Hypothalamus (tissue), 51 donors: Measurements from ENCODE around the gene HNRNPUL1.

Experiments
- DNase-seq, 51 donors: peaks; one replicate each; lab custom pipeline; 2025; lab: John Stamatoyannopoulos, UW

Gene HNRNPUL1

GRCh38 chr19:41233748-41234240 lies 30.4 kb upstream of the HNRNPUL1 start:
- peak in 12 of 51 donors; percentile 5 to 24 (median 14) for DNase-seq

- no peak for DNase-seq
These were observed 29.5 kb upstream of the HNRNPUL1 start for GRCh38 chr19:41234512-41235168.

- DNase-seq, result no peak
These were observed 28.7 kb upstream of the HNRNPUL1 start for GRCh38 chr19:41235480-41235879.

- peak in 4 of 51 donors; percentile 1 to 11 (median 8) for DNase-seq
These were observed 25.9 kb upstream of the HNRNPUL1 start for GRCh38 chr19:41238244-41238643.

GRCh38 chr19:41239363-41239762 lies 24.8 kb upstream of the HNRNPUL1 start:
- DNase-seq, result no peak

GRCh38 chr19:41239961-41240574 lies 24.1 kb upstream of the HNRNPUL1 start:
- DNase-seq, result no peak

- DNase-seq, result no peak
These were observed 22.3 kb upstream of the HNRNPUL1 start for GRCh38 chr19:41241859-41242258.

- DNase-seq, result no peak
These were observed 20.1 kb upstream of the HNRNPUL1 start for GRCh38 chr19:41244117-41244516.

- no peak for DNase-seq
These were observed 18.3 kb upstream of the HNRNPUL1 start for GRCh38 chr19:41245843-41246242.

GRCh38 chr19:41248895-41249294 lies 15.3 kb upstream of the HNRNPUL1 start:
- no peak for DNase-seq

- DNase-seq, result no peak
These were observed 14.3 kb upstream of the HNRNPUL1 start for GRCh38 chr19:41249707-41250423.

GRCh38 chr19:41253660-41254059 lies 10.5 kb upstream of the HNRNPUL1 start:
- DNase-seq, result no peak

- DNase-seq, result no peak
These were observed 9.0 kb upstream of the HNRNPUL1 start for GRCh38 chr19:41255171-41255570.

- no peak for DNase-seq
These were observed 2.5 kb upstream of the HNRNPUL1 start for GRCh38 chr19:41261474-41262190.

GRCh38 chr19:41263042-41263849 lies 926 bp upstream of the HNRNPUL1 start:
- DNase-seq, result peak in 44 of 51 donors; percentile 19 to 87 (median 60)

GRCh38 chr19:41264581-41265394 lies 616 bp downstream of the HNRNPUL1 start:
- peak in 21 of 51 donors; percentile 8 to 64 (median 38) for DNase-seq

- DNase-seq, result peak in 5 of 51 donors; percentile 1 to 32 (median 5)
These were observed 1.4 kb downstream of the HNRNPUL1 start for GRCh38 chr19:41265395-41266153.

GRCh38 chr19:41269055-41269454 lies 4.9 kb downstream of the HNRNPUL1 start:
- DNase-seq, result no peak
